WI38 (cell line): ENCODE measurements around the gene PWWP2B.

Source experiments
- H3K4me3 ChIP-seq: 2 replicates; pipeline ENCODE4 v1.5.1; 2011; ENCODE audit warnings: low read depth, mild to moderate bottlenecking, control low read depth, low read length
- CTCF ChIP-seq: IDR thresholded peaks from 2 replicates; pipeline ENCODE4 v1.5.1; 2012; ENCODE audit warnings: low read depth, mild to moderate bottlenecking, control low read depth, low read length

PWWP2B gene

GRCh38 chr10:132415255-132415654 lies 18.3 kb downstream of the PWWP2B start:
- no peak overlapping the region for H3K4me3 ChIP-seq
- no peak for TF ChIP-seq CTCF

GRCh38 chr10:132415956-132416355 lies 19.0 kb downstream of the PWWP2B start:
- TF ChIP-seq CTCF, result no peak
- no peak overlapping the region for H3K4me3 ChIP-seq

- TF ChIP-seq CTCF, result no peak
- H3K4me3 ChIP-seq, result no peak overlapping the region
These were observed 19.7 kb downstream of the PWWP2B start for GRCh38 chr10:132416566-132417256.

- H3K4me3 ChIP-seq, result no peak overlapping the region
- no peak for TF ChIP-seq CTCF
These were observed 20.4 kb downstream of the PWWP2B start for GRCh38 chr10:132417257-132417910.

GRCh38 chr10:132417957-132418441 lies 21.0 kb downstream of the PWWP2B start:
- no peak overlapping the region for H3K4me3 ChIP-seq
- TF ChIP-seq CTCF, result no peak

GRCh38 chr10:132418527-132419416 lies 21.8 kb downstream of the PWWP2B start:
- no peak for TF ChIP-seq CTCF
- no peak overlapping the region for H3K4me3 ChIP-seq
